ENCODE measurements around the gene WDR49. TPM values are rescaled to one million over a fixed set of nuclear protein-coding genes. Genes with fewer than 3 reads are reported as not detected.

The WDR49 gene
- total RNA-seq, 2 experiments from 2014 or later, result 0.40 to 0.47 TPM

DNA sequence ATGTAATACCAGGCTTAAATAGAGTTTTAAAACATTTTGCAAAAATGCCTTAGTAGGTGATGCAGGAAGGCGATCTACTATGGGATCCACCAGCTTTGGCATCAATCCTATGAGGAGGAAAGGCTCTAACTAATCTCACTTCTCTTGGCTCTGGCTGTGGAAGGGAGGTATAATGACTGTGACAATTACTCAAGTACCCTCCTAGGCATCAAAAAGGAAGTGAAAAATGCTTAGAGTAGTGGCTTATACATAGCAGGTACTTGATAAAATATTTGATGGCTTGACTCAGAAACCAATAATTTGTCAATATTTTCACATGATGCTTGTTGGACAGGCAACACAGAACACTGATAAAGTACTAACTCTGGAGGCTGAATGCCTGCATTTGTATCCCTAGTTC is 145.8 kb downstream of the WDR49 start:
- Mint-ChIP-seq H3K27ac (no peak overlapping the region), H3K4me3 (no peak overlapping the region), H3K4me1 (no peaks in the 10 kb centered on the region), H3K27me3 (no peaks in the 10 kb centered on the region), H3K9me3 (no peaks in the 10 kb centered on the region), H3K36me3 (ENCODE audit: low read depth) (no peaks in the 10 kb centered on the region)
- ChIA-PET POLR2A (no interaction called here), CTCF (no interaction called here)
- DNase-seq, result no peak

GRCh38 chr3:167502401-167502800 is 151.3 kb downstream of the WDR49 start:
- no peaks in the 10 kb centered on the region for H3K9me3 Mint-ChIP-seq
- DNase-seq, result no peak
- no peak overlapping the region for H3K27ac Mint-ChIP-seq
- POLR2A ChIA-PET, result no interaction called here
- H3K36me3 Mint-ChIP-seq (ENCODE audit: low read depth), result no peaks in the 10 kb centered on the region
- CTCF ChIA-PET, result no interaction called here
- no peaks in the 10 kb centered on the region for H3K4me1 Mint-ChIP-seq
- H3K4me3 Mint-ChIP-seq, result no peak overlapping the region
- peaks cover 3% of the 10 kb centered on the region for H3K27me3 Mint-ChIP-seq

DNA sequence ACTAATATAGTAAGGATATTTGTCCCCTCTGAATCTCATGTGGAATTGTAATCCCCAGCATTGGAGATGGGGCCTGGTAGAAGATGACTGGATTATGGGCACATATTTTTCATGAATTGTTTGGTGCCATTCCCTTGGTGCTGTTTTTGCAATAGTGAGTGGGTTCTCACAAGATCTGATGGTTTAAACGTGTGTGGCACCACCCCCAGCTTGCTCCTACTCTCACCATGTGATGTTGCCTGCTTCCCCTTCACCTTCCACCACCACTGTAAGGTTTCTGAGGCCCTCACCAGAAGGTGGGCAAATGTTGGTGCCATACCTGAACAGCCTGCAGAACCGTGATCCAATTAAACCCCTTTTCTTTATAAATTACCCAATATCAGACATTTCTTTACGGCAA is 151.8 kb downstream of the WDR49 start:
- POLR2A ChIA-PET, result no interaction called here
- Mint-ChIP-seq H3K27me3 (peaks cover 3% of the 10 kb centered on the region), H3K36me3 (ENCODE audit: low read depth) (no peaks in the 10 kb centered on the region), H3K4me1 (no peaks in the 10 kb centered on the region), H3K9me3 (no peaks in the 10 kb centered on the region), H3K4me3 (no peak overlapping the region), H3K27ac (no peak overlapping the region)
- DNase-seq, result no peak
- CTCF ChIA-PET, result no interaction called here

GRCh38 chr3:167497903-167498302 is 155.8 kb downstream of the WDR49 start:
- ChIA-PET CTCF (no interaction called here), POLR2A (no interaction called here)
- no peak for DNase-seq
- no peaks in the 10 kb centered on the region for H3K36me3 Mint-ChIP-seq (ENCODE audit: low read depth)
- no peak overlapping the region for H3K27ac Mint-ChIP-seq
- no peak overlapping the region for H3K4me3 Mint-ChIP-seq
- no peaks in the 10 kb centered on the region for H3K4me1 Mint-ChIP-seq
- H3K9me3 Mint-ChIP-seq, result no peaks in the 10 kb centered on the region
- peaks cover 3% of the 10 kb centered on the region for H3K27me3 Mint-ChIP-seq

- Mint-ChIP-seq H3K27me3 (no peaks in the 10 kb centered on the region), H3K4me3 (no peak overlapping the region), H3K27ac (no peak overlapping the region), H3K36me3 (ENCODE audit: low read depth) (no peaks in the 10 kb centered on the region), H3K9me3 (no peaks in the 10 kb centered on the region), H3K4me1 (no peaks in the 10 kb centered on the region)
- ChIA-PET POLR2A (no interaction called here), CTCF (no interaction called here)
- no peak for DNase-seq
Observed at GRCh38 chr3:167493244-167493643, 160.5 kb downstream of the WDR49 start.

DNA sequence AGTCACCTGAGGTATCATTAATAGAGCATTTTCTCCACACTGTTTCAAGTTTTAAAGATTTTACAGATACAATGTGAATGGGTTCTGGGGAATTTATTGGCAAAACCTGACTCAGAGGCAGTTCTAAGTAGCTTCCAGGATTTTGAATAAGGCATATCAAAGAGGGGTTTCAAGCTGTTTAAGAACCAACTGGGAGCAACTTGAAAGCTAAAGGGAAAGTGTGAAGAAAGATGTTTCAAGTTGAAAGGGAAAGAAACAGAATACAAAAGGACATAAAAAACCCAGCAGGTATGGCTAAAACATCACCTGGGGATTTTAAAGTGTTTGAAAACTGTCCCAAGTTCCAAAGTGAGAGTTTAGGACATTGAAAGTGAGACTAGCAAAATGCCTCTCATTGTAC is 162.1 kb downstream of the WDR49 start:
- Mint-ChIP-seq H3K36me3 (ENCODE audit: low read depth) (no peaks in the 10 kb centered on the region), H3K27ac (no peak overlapping the region), H3K27me3 (no peaks in the 10 kb centered on the region), H3K4me3 (no peak overlapping the region), H3K4me1 (no peaks in the 10 kb centered on the region), H3K9me3 (no peaks in the 10 kb centered on the region)
- POLR2A ChIA-PET, result no interaction called here
- CTCF ChIA-PET, result no interaction called here
- DNase-seq, result no peak

GRCh38 chr3:167489571-167489970 is 164.2 kb downstream of the WDR49 start:
- CTCF ChIA-PET, result no interaction called here
- Mint-ChIP-seq H3K9me3 (no peaks in the 10 kb centered on the region), H3K4me1 (no peaks in the 10 kb centered on the region), H3K27me3 (no peaks in the 10 kb centered on the region), H3K4me3 (no peak overlapping the region), H3K27ac (no peak overlapping the region), H3K36me3 (ENCODE audit: low read depth) (no peaks in the 10 kb centered on the region)
- DNase-seq, result no peak
- POLR2A ChIA-PET, result no interaction called here

DNA sequence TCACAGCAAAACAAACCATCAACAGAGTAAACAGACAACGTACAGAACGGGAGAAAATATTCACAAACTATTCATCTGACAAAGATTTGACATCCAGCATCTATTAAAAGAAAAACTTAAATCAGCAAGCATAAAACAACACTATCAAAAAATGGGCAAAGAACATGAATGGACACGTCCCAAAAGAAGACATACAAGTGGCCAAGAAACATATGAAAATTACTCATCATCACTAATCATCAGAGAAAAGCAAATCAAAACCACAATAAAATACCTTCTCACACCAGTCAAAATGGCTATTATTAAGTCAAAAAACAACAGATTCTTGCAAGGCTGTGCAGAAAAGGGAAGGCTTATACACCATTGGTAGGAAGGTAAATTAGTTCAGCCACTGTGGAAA is 166.2 kb downstream of the WDR49 start:
- Mint-ChIP-seq H3K27ac (no peak overlapping the region), H3K36me3 (ENCODE audit: low read depth) (no peaks in the 10 kb centered on the region), H3K4me1 (no peaks in the 10 kb centered on the region), H3K27me3 (no peaks in the 10 kb centered on the region), H3K4me3 (no peak overlapping the region), H3K9me3 (no peaks in the 10 kb centered on the region)
- POLR2A ChIA-PET, result no interaction called here
- DNase-seq, result no peak
- CTCF ChIA-PET, result no interaction called here

GRCh38 chr3:167484551-167484950 is 169.2 kb downstream of the WDR49 start:
- Mint-ChIP-seq H3K27me3 (no peaks in the 10 kb centered on the region), H3K27ac (no peak overlapping the region), H3K36me3 (ENCODE audit: low read depth) (no peaks in the 10 kb centered on the region), H3K4me1 (no peaks in the 10 kb centered on the region), H3K4me3 (no peak overlapping the region), H3K9me3 (no peaks in the 10 kb centered on the region)
- DNase-seq, result no peak
- ChIA-PET CTCF (no interaction called here), POLR2A (no interaction called here)

DNA sequence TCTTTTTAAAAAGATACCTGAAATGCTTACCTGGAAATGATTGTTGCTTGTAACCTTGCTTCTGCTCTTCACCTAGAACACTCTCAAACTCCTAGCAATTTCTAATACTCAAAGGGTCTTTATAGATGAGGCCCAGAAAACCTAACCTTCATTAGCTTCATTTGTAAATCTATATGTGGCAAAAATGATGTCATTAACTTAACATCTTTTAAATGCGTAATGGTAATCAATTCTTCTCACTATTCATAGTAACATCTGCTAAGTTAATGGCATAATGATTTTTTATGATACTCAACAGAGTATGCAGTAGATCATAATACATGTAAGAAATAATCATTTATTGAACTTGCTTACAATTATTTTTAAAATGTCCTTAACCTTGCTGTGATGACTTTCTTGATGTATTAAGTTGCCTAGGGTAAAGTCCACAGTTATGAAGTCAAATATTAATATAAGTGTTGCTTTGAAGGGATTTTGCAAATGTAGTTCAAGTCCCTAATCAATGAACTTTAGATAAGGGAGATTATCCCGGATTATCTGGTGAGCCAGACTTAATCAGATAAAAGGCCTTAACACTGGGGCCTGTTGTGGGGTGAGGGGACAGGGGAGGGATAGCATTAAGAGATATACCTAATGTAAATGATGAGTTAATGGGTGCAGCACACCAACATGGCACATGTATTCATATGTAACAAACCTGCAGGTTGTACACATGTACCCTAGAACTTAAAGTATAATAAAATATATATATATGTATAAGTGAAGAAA is 169.8 kb downstream of the WDR49 start:
- Mint-ChIP-seq H3K36me3 (ENCODE audit: low read depth) (no peaks in the 10 kb centered on the region), H3K27me3 (no peaks in the 10 kb centered on the region), H3K9me3 (no peaks in the 10 kb centered on the region), H3K4me1 (no peaks in the 10 kb centered on the region), H3K27ac (no peak overlapping the region), H3K4me3 (no peak overlapping the region)
- no peak for DNase-seq
- ChIA-PET POLR2A (no interaction called here), CTCF (no interaction called here)

GRCh38 chr3:167481164-167481563 is 172.6 kb downstream of the WDR49 start:
- POLR2A ChIA-PET, result no interaction called here
- Mint-ChIP-seq H3K36me3 (ENCODE audit: low read depth) (no peaks in the 10 kb centered on the region), H3K4me3 (no peak overlapping the region), H3K4me1 (no peaks in the 10 kb centered on the region), H3K27ac (no peak overlapping the region), H3K27me3 (no peaks in the 10 kb centered on the region), H3K9me3 (no peaks in the 10 kb centered on the region)
- CTCF ChIA-PET, result no interaction called here
- no peak for DNase-seq

DNA sequence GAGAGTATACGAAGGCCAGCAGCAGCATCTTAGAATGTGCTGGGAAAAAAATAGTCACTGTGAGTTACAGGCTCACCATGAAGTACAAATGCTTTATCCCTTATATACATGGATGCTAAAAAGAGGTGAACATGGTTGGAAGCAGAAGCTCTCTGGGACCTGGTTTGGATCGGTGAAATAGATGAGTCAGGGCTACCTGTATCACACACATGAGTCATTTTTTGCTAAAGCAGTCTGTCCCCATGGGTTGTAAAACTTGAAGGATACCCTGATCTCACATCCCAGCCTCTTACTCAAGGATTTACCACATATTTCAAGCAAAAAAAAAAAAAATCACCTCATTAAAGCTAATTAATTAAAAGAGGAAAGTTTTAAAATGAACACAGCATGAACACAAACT is 173.0 kb downstream of the WDR49 start:
- POLR2A ChIA-PET, result no interaction called here
- Mint-ChIP-seq H3K4me3 (no peak overlapping the region), H3K4me1 (no peaks in the 10 kb centered on the region), H3K27me3 (no peaks in the 10 kb centered on the region), H3K36me3 (ENCODE audit: low read depth) (no peaks in the 10 kb centered on the region), H3K27ac (no peak overlapping the region), H3K9me3 (no peaks in the 10 kb centered on the region)
- CTCF ChIA-PET, result no interaction called here
- DNase-seq, result no peak

DNA sequence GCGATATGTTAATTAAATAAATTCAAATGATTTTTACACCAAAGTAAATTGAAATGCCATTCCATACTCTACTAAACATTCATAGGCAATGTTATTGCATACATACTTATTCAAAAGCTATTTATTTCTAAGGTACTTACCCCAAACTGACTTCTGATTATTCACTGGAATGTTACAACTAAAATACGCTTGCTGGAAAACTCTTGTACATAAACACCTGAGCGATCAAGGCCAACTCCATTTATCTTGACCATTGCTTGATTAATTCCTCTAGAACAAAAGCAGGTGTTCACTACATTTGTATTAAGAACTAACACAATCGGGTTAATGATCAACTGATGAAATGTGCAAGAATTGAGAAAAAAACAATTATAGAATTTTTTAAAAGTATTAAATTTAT is 179.9 kb downstream of the WDR49 start, which contains the start of gene SERPINI2:
Gene SERPINI2, minus strand, starts transcription at position 180 of the 400 bp plus-strand sequence. CDS start 2,208 bp downstream, outside the sequence.
- Mint-ChIP-seq H3K9me3 (no peaks in the 10 kb centered on the region), H3K4me1 (no peaks in the 10 kb centered on the region), H3K4me3 (no peak within 1 kb of the TSS), H3K36me3 (ENCODE audit: low read depth) (no peaks in the 10 kb centered on the region), H3K27ac (no peak within 1 kb of the TSS), H3K27me3 (no peaks in the 10 kb centered on the region)
- POLR2A ChIA-PET, result no interaction called here
- no peak for DNase-seq
- CTCF ChIA-PET, result no interaction called here

DNA sequence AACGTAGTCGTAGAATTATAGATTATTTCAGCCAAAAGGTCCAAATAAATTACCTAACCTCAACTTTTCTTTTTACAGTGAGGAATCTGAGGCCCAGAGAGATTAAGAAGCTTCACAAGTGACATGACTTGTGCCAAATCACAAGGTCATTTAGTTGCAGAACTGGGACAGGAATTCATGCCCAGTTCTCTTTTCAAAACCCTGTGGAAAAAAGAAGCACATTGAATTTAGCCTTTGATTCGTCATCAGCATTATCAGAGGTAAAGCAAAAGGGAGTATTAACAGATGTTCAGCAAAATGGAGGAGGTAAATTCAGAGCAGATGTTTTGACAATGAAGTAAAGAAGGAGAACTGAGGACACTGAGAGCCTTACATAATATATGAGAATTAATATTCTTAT is 184.4 kb downstream of the WDR49 start:
- DNase-seq, result no peak
- H3K4me1 Mint-ChIP-seq, result no peaks in the 10 kb centered on the region
- H3K27me3 Mint-ChIP-seq, result no peaks in the 10 kb centered on the region
- POLR2A ChIA-PET, result no interaction called here
- no peaks in the 10 kb centered on the region for H3K9me3 Mint-ChIP-seq
- H3K36me3 Mint-ChIP-seq (ENCODE audit: low read depth), result no peaks in the 10 kb centered on the region
- CTCF ChIA-PET, result no interaction called here
- no peak overlapping the region for H3K4me3 Mint-ChIP-seq
- H3K27ac Mint-ChIP-seq, result no peak overlapping the region

Measured in activated CD4-positive, alpha-beta T cell treated with anti-CD3 and anti-CD28 coated beads, Interleukin-2, amount 10 ng/mL, durations not matched to agents 7 days and 5 days (primary cell).